ENCODE measurements around the gene USP15.

- TF ChIP-seq CTCF (IDR thresholded peaks at IDR 0.05; ENCODE audit: low read depth, low read length) = no peak
- TF ChIP-seq EZH2phosphoT487 (IDR thresholded peaks at IDR 0.05; ENCODE audit: low read depth) = no peak
Observed at GRCh38 chr12:62459976-62460375, 199.8 kb downstream of the USP15 start.

Measured in OCI-LY3 (cell line).